NT2/D1 (cell line): ENCODE results near the gene GAN.

Experiments
- DNase-seq: peaks from one replicate; pipeline ENCODE4 v3.0.0-alpha.2; 2011; ENCODE audit warnings: low read depth, low spot score
- H3K27me3 ChIP-seq: 2 replicates; pipeline ENCODE4 v1.6.0; 2011; ENCODE audit warnings: mild to moderate bottlenecking; ENCODE audit not compliant: insufficient read length, insufficient read depth
- H3K36me3 ChIP-seq: 2 replicates; pipeline ENCODE4 v1.6.1; 2011; ENCODE audit warnings: mild to moderate bottlenecking, low read length, mixed read lengths; ENCODE audit not compliant: insufficient read depth, insufficient read length
- H3K4me1 ChIP-seq: 2 replicates; pipeline ENCODE4 v1.5.1; 2011; ENCODE audit not compliant: insufficient read depth, insufficient read length
- H3K4me3 ChIP-seq: 2 replicates; pipeline ENCODE4 v1.5.1; 2011; ENCODE audit warnings: low read depth; ENCODE audit not compliant: insufficient read length
- H3K9ac ChIP-seq: 2 replicates; pipeline ENCODE4 v1.6.0; 2011; ENCODE audit warnings: low read depth; ENCODE audit not compliant: insufficient read length
- H3K9me3 ChIP-seq: 2 replicates; pipeline ENCODE4 v1.5.1; 2011; ENCODE audit warnings: mild to moderate bottlenecking, low read length; ENCODE audit not compliant: insufficient read depth
- SUZ12 ChIP-seq: IDR thresholded peaks from 2 replicates; pipeline ENCODE4 v1.6.1; 2011; ENCODE audit not compliant: insufficient read length, insufficient read depth; ENCODE audit errors: extremely low read depth
- YY1 ChIP-seq: IDR thresholded peaks from 2 replicates; pipeline ENCODE4 v1.6.1; 2011; ENCODE audit not compliant: insufficient read length, insufficient read depth
- ZNF274 ChIP-seq: IDR thresholded peaks from 2 replicates; pipeline ENCODE4 v1.6.1; 2011; ENCODE audit warnings: mild to moderate bottlenecking, low read depth, low read length

Gene GAN

DNA sequence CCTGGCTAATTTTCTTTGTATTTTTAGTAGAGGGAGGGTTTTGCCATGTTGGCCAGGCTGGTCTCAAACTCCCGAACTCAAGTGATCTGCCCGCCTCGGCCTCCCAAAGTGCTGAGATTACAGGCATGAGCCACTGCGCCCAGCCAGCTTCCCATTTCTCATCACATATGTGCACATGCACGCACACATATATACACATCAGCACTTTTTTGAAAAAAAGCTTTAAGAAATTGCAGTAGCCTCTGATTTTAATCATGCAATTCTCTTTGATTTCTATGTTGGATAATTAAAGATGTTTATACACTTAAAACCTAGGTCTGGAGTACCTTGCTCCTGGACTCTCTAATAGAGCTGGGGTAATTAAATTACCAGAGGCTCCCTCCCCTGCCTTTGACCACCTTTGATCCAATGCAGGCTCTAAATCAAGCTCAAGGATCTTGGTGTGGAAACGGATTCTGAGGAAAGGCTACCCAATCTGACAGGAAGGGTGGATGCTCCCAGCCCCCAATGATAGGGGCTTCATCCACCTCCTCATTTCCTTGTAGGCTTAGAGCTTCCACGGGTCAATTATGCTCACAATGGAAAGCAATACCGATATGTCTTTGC, 29.7 kb upstream of the GAN start:
- DNase-seq, result no peak
- Histone ChIP-seq H3K36me3 (no peaks in the 10 kb centered on the region), H3K4me3 (no peak overlapping the region), H3K4me1 (no peaks in the 10 kb centered on the region), H3K9ac (no peak overlapping the region), H3K9me3 (no peaks in the 10 kb centered on the region), H3K27me3 (no peaks in the 10 kb centered on the region)
- TF ChIP-seq ZNF274, result no peak
- no peak for TF ChIP-seq SUZ12
- TF ChIP-seq YY1, result no peak

DNA sequence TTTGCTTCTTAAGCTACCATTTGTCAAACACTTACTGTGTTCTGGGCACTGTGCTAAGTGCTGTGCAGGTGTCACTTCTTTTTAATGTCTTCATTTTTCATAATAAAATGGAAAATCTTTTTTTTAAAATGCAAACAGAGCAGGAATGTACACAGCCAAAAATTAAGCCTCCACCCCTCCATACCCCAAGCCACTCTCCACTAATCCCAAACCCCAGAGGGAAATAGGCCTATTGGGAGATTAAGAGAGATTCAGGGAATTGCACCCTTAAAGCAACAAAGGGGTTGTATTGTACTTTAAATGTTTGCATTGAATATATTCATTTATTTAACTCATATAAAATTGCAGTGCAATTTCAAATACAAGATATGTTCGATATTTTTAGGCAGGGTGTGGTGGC, 28.6 kb upstream of the GAN start:
- no peak for TF ChIP-seq SUZ12
- no peak for TF ChIP-seq YY1
- no peak for TF ChIP-seq ZNF274
- no peaks in the 10 kb centered on the region for H3K27me3 ChIP-seq
- H3K4me3 ChIP-seq, result no peak overlapping the region
- DNase-seq, result no peak
- H3K9me3 ChIP-seq, result no peaks in the 10 kb centered on the region
- H3K9ac ChIP-seq, result no peak overlapping the region
- no peaks in the 10 kb centered on the region for H3K36me3 ChIP-seq
- H3K4me1 ChIP-seq, result no peaks in the 10 kb centered on the region

DNA sequence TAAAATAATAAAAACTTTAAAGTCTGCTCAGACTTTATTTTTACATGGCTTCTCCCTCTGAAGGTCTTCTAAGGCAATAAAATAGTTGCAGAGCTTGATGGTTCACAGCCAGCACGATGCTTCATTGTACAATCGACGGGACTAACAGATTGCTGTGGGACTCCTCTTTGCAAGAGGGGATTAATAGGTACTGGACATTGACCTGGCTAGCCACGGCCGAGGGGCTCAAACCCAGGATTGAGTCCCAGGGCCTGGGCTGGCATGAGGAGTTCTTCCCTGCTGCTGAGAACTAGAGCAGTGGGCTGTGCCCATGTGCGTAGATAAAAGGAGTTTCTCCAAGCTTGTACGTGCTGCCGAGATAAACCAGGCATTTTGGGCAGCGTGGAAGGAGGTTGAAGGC, 23.6 kb upstream of the GAN start:
- no peak for DNase-seq
- no peak for TF ChIP-seq ZNF274
- no peak for TF ChIP-seq SUZ12
- no peak for TF ChIP-seq YY1

DNA sequence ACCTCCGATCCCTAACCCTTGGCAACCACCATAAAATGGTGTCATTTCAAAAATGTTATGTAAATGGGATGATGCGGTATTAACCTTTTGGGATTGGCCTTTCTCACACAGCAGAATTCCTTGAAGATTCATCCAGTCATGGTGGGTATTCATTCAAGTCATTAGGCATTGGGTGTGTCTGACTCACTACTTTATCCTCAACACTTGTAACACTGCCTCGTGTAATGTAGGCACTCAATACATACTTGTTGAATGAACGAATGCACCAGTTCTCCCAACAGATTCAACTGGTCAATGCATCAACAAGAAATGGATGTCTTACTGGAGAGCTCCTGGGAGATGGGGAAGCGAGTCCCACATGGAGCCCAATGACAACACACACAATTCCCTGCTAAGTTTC, 21.8 kb upstream of the GAN start:
- H3K4me1 ChIP-seq, result no peaks in the 10 kb centered on the region
- H3K27me3 ChIP-seq, result no peaks in the 10 kb centered on the region
- DNase-seq, result no peak
- H3K36me3 ChIP-seq, result no peaks in the 10 kb centered on the region
- TF ChIP-seq YY1 (no peak), SUZ12 (no peak), ZNF274 (no peak)
- no peak overlapping the region for H3K4me3 ChIP-seq
- no peak overlapping the region for H3K9ac ChIP-seq
- H3K9me3 ChIP-seq, result no peaks in the 10 kb centered on the region

More for the DNA sequence above, 23.6 kb upstream of the GAN start:
- Histone ChIP-seq H3K4me1 (no peaks in the 10 kb centered on the region), H3K9ac (no peak overlapping the region), H3K36me3 (no peaks in the 10 kb centered on the region), H3K27me3 (no peaks in the 10 kb centered on the region), H3K9me3 (no peaks in the 10 kb centered on the region), H3K4me3 (no peak overlapping the region)

DNA sequence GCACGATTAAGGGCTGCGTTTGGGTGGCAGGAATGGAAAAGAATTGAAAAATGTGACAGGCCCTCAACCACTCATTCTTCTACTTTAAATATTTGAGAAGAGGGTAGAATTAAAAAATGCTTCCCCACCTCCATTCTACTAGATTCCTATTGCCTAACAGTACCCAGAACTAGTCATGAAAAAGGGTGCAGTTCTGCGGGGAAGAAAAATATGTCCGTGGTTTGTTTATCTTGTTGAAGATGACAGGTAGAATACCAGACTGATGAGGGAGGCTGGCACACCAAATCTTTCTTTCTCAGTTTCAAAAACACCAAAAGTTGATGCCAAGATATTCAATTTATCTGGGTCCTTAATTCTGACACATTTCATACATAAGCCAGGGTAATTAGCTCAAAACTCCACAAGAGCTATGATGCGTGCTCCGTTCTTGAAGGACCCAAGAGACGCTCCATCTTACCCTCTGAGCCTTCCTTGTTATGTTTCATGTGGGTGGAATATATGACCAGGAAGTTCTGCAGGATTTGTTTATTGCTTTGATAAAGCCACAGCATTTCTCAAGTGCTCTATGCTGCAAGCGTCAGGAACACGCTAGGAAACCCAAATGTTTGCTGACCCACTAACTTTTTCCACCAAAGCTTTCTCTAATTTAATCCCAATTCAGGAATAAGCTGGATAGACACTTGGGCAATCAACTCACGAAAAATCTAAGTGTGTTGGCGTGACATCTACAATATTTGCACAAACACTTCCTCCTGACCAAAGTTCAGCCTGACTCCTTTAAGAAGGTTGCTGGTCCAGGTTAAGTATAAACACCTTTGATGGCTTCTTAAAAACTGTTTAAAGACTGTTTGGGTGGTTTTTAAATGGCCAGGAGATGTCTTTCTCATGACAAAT, 20.6 kb upstream of the GAN start:
- no peak overlapping the region for H3K9ac ChIP-seq
- H3K9me3 ChIP-seq, result no peaks in the 10 kb centered on the region
- H3K27me3 ChIP-seq, result no peaks in the 10 kb centered on the region
- H3K4me3 ChIP-seq, result no peak overlapping the region
- no peaks in the 10 kb centered on the region for H3K36me3 ChIP-seq
- TF ChIP-seq ZNF274 (no peak), YY1 (no peak), SUZ12 (no peak)
- H3K4me1 ChIP-seq, result no peaks in the 10 kb centered on the region
- no peak for DNase-seq

DNA sequence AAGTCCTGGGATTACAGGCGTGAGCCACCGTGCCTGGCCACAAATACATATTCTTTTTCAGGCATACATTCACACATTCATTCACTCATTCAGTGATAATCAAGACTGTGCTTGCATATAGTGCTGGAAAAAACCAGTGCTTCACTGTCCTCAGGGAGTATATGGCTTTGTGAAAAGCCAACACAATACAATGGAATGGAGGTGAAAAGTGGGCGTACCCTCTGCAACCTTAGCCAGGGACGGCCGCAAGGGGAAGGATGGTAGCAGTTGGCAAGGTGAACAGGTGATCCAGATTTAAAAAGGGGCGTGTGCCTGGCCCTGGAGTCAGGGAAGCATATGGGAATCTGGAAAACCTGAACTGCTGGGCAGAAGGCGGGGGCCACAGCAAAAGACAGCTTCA, 18.1 kb upstream of the GAN start:
- TF ChIP-seq ZNF274 (no peak), SUZ12 (no peak), YY1 (no peak)
- no peak overlapping the region for H3K9ac ChIP-seq

DNA sequence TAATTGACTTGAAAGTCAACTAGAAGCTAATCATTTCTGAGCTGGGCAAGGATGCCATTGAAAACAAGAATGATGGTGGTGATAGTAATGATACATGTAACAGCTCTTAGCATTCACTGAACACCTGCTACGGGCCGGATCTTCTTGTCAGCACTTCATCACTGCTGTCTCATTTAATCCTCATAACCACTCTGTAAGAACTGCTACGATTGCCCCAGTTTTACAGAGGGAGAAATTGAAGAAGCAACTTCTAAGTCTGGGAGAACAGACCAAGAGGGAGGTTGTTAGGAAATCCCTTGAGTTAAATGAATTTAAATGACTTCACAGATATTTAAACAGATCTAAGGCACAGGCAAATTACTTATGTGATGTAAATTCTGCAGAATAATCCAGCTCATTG, 7.0 kb upstream of the GAN start:
- no peak for DNase-seq
- no peak overlapping the region for H3K4me3 ChIP-seq
- H3K9ac ChIP-seq, result no peak overlapping the region
- TF ChIP-seq YY1 (no peak), ZNF274 (no peak), SUZ12 (no peak)
- no peaks in the 10 kb centered on the region for H3K9me3 ChIP-seq
- no peaks in the 10 kb centered on the region for H3K4me1 ChIP-seq
- H3K27me3 ChIP-seq, result no peaks in the 10 kb centered on the region
- peaks cover 17% of the 10 kb centered on the region for H3K36me3 ChIP-seq

More for the DNA sequence above, 18.1 kb upstream of the GAN start:
- Histone ChIP-seq H3K9me3 (no peaks in the 10 kb centered on the region), H3K4me1 (no peaks in the 10 kb centered on the region), H3K4me3 (no peak overlapping the region), H3K36me3 (no peaks in the 10 kb centered on the region), H3K27me3 (no peaks in the 10 kb centered on the region)
- no peak for DNase-seq
